H1 (cell line): ENCODE measurements around the gene SPEM1. TPM values are rescaled to one million over a fixed set of nuclear protein-coding genes. Genes with fewer than 3 reads are reported as not detected.

ENCODE experiments used
- BCL11A ChIP-seq, 2 experiments: IDR thresholded peaks; one replicate each; pipeline ENCODE4 v1.6.1; 2011; ENCODE audit warnings: low read depth in 2 of 2, low read length in 2 of 2, mild to moderate bottlenecking in 2 of 2
- CBX8 ChIP-seq: fragments of 300-800, 300-1000 bp; sonication (generic); IDR thresholded peaks from 2 replicates; pipeline ENCODE4 v1.7.1; 2016; ENCODE audit warnings: low read depth, low read length, borderline replicate concordance
- CHD7 ChIP-seq: fragments of 300-600 bp; sonication (generic); IDR thresholded peaks from 2 replicates; pipeline ENCODE4 v1.7.1; 2012; ENCODE audit warnings: low read length, moderate library complexity, mild to moderate bottlenecking, inconsistent platforms; ENCODE audit not compliant: insufficient replicate concordance
- CREB1 ChIP-seq: IDR thresholded peaks from 2 replicates; pipeline ENCODE4 v1.6.1; 2012; ENCODE audit warnings: inconsistent platforms
- EZH2 ChIP-seq: fragments of 200-600 bp; sonication (generic); IDR thresholded peaks from 2 replicates; pipeline ENCODE4 v1.7.1; 2012; ENCODE audit warnings: low read depth, mild to moderate bottlenecking, moderate library complexity, low read length, inconsistent platforms; ENCODE audit not compliant: severe bottlenecking
- GTF2F1 ChIP-seq: IDR thresholded peaks from 2 replicates; pipeline ENCODE4 v1.6.1; 2012; ENCODE audit warnings: low read depth, low read length, improper control_type of control experiment, borderline replicate concordance
- MAX ChIP-seq: IDR thresholded peaks from 2 replicates; pipeline ENCODE4 v1.6.1; 2012; ENCODE audit warnings: inconsistent platforms
- SIRT6 ChIP-seq: IDR thresholded peaks from one replicate; pipeline ENCODE4 v1.7.1; 2012; ENCODE audit warnings: low read length, inconsistent platforms
- polyA plus RNA-seq, 7 experiments: library from polyadenylated mRNA; depleted of rRNA in 3 of 7; stranded (reverse) in 5 of 7; unstranded in 2 of 7; fragments of >200 nt in 5 of 7; fragments of 200-250 nt in 2 of 7; gene quantifications; 1 replicate in 5 of 7; 2 replicates in 1 of 7; 4 replicates in 1 of 7; pipeline versions ENCODE4 v1.2.1 to v1.2.3, GENCODE V29; 2011 to 2013; ENCODE audit warnings: missing spikeins in 2 of 7, mixed read lengths in 2 of 7
- total RNA-seq: library from RNA; stranded (reverse); fragmentation: NEBNext Ultra II Directional; extraction: Animal tissue kit (Norgen Biotek cat#: 25700); gene quantifications from 2 replicates; pipeline ENCODE4 v1.2.1, GENCODE V29; 2021

The SPEM1 gene
- total and polyA plus RNA-seq, 2 of the 8 experiments (the other 6 are each of a cell fraction or from before 2014, with no cell fraction given): not detected

GRCh38 chr17:7429722-7430121 lies 9.6 kb downstream of the SPEM1 start (continued):
- TF ChIP-seq CHD7: no peak
- no peak for TF ChIP-seq CBX8
- no peak for TF ChIP-seq SIRT6
- TF ChIP-seq MAX: no peak
- no peak for TF ChIP-seq GTF2F1
- TF ChIP-seq CREB1: no peak
- TF ChIP-seq BCL11A (IDR thresholded peaks at IDR 0.05; ENCODE audit: low read depth in 2 of 2, low read length in 2 of 2): no peak
- TF ChIP-seq EZH2: no peak
